Testis (tissue), 3 donors: ENCODE data around the gene PEAK3. TPM values are rescaled to one million over a fixed set of nuclear protein-coding genes. Genes with fewer than 3 reads are reported as not detected.

Experiments used
- DNase-seq: peaks from one replicate; pipeline ENCODE4 v3.0.0-alpha.2; 2019
- H3K27ac ChIP-seq, 2 donors: fragments of 200-600 bp; sonication (generic); one replicate each; pipeline ENCODE4 v1.5.1; 2019
- H3K27me3 ChIP-seq: fragments of 200-600 bp; sonication (generic); one replicate; pipeline ENCODE4 v1.5.1; 2019
- H3K36me3 ChIP-seq: fragments of 200-600 bp; sonication (generic); one replicate; pipeline ENCODE4 v1.5.1; 2017; ENCODE audit warnings: low read depth; ENCODE audit errors: missing control alignments
- H3K4me1 ChIP-seq: fragments of 200-600 bp; sonication (generic); one replicate; pipeline ENCODE4 v1.5.1; 2019
- H3K4me3 ChIP-seq, 2 donors: fragments of 200-600 bp; sonication (generic); one replicate each; pipeline ENCODE4 v1.5.1; 2017 to 2019
- H3K9me3 ChIP-seq: fragments of 200-600 bp; sonication (generic); one replicate; pipeline ENCODE4 v1.5.1; 2017
- CTCF ChIP-seq, 3 experiments: fragments of 450-650 bp in 2 of 3; fragments of 200-600 bp in 1 of 3; sonication (generic) in 1 of 3; IDR thresholded peaks; one replicate each; pipeline ENCODE4 v1.5.1; 2016 to 2019; ENCODE audit warnings: antibody characterized with exemption in 3 of 3, mild to moderate bottlenecking in 2 of 3, moderate library complexity in 1 of 3
- POLR2A ChIP-seq: fragments of 450-650 bp; IDR thresholded peaks from one replicate; pipeline ENCODE4 v1.6.1; 2017; ENCODE audit warnings: antibody characterized with exemption, mild to moderate bottlenecking, moderate library complexity
- WGBS, 2 donors: methylation state at CpG; one replicate each; pipeline ENCODE4 v1.1.5; 2018; 5-methylcytosine and 5-hydroxymethylcytosine counted together
- intact Hi-C: fragments of 100-400 bp; cut with DNase I; formaldehyde crosslinking; loops from one replicate; pipeline ENCODE4 v1.15.1; 2023; ENCODE audit warnings: low total_unique reads
- polyA plus RNA-seq: library from polyadenylated mRNA; stranded (reverse); fragments of 350-450 nt; fragmentation: Illumina TruSeq; extraction: RNeasy Lipid Tissue Mini Kit (QIAGEN cat#74804); gene quantifications from one replicate; pipeline ENCODE4 v1.2.3, GENCODE V29; 2014; ENCODE audit warnings: low read depth, low replicate concordance; ENCODE audit not compliant: insufficient read depth
- total RNA-seq, 2 donors: library from RNA; depleted of rRNA; stranded (reverse); fragments of >200 nt; gene quantifications; one replicate each; pipeline ENCODE4 v1.2.3, GENCODE V29; 2016

Gene PEAK3
- total and polyA plus RNA-seq, 3 donors from 2014 or later = 0.16 to 0.55 (median 0.37) TPM

DNA sequence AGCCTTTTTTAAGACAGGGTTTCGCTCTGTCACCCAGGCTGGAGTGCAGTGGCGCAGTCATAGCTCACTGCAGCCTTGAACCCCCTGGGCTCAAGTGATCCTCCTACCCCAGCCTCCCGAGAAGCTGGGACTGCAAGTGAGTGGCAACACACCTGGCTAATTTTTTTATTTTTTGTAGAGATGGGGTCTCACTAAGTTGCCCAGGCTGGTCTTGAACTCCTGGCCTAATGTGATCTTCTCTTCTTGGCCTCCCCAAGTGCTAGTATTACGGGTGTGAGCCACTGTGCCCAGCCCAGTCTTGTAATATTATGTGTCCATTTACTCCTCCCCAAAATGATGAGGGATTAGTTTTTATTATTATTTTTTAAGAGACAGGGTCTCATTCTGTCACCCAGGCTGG, 29.1 kb upstream of the PEAK3 start:
- intact Hi-C loops = no loop called here
- no peaks in the 10 kb centered on the region for H3K27me3 ChIP-seq

GRCh38 chr19:2309734-2310362, 27.9 kb upstream of the PEAK3 start:
- Histone ChIP-seq H3K27me3 (no peaks in the 10 kb centered on the region), H3K4me3 (no peak overlapping the region), H3K9me3 (no peaks in the 10 kb centered on the region), H3K36me3 (no peaks in the 10 kb centered on the region), H3K4me1 (no peaks in the 10 kb centered on the region), H3K27ac (no peak overlapping the region)
- intact Hi-C loops = no loop called here
- TF ChIP-seq POLR2A (no peak), CTCF (IDR thresholded peaks at IDR 0.05) (no peak)
- DNase-seq = peak; percentile 43
- WGBS, 2 donors = 62 to 76% methylated on average over 11 to 17 of the region's 17 CpGs

More for the DNA sequence above, 29.1 kb upstream of the PEAK3 start:
- no peak overlapping the region for H3K4me3 ChIP-seq
- no peak for DNase-seq
- WGBS, 2 donors = 96 to 100% methylated on average over 4 of the region's 4 CpGs
- no peaks in the 10 kb centered on the region for H3K4me1 ChIP-seq
- no peak overlapping the region for H3K27ac ChIP-seq
- H3K36me3 ChIP-seq = no peaks in the 10 kb centered on the region
- TF ChIP-seq CTCF (IDR thresholded peaks at IDR 0.05) (no peak), POLR2A (no peak)
- H3K9me3 ChIP-seq = no peaks in the 10 kb centered on the region

GRCh38 chr19:2308114-2308556, 26.2 kb upstream of the PEAK3 start, which contains the start of gene LINGO3:
LINGO3 (minus strand) TSS chr19:2308154; CDS start chr19:2291776, 16,378 bp downstream.
- H3K4me1 ChIP-seq = no peaks in the 10 kb centered on the region
- DNase-seq = no peak
- 5% methylated on average over 3 to 50 of the region's 63 CpGs for WGBS, 2 donors
- intact Hi-C loops = no loop called here
- H3K4me3 ChIP-seq = peak within 1 kb of the TSS in 1 of 2 donors; percentile 20
- H3K36me3 ChIP-seq = no peaks in the 10 kb centered on the region
- no peak within 1 kb of the TSS for H3K27ac ChIP-seq
- TF ChIP-seq CTCF (IDR thresholded peaks at IDR 0.05) (no peak), POLR2A (no peak)
- no peaks in the 10 kb centered on the region for H3K27me3 ChIP-seq
- no peaks in the 10 kb centered on the region for H3K9me3 ChIP-seq

- H3K9me3 ChIP-seq = no peaks in the 10 kb centered on the region
- 16 to 20% methylated on average over 6 to 30 of the region's 33 CpGs for WGBS, 2 donors
- H3K4me1 ChIP-seq = no peaks in the 10 kb centered on the region
- intact Hi-C loops = no loop called here
- H3K27ac ChIP-seq = no peak overlapping the region
- no peak for TF ChIP-seq POLR2A
- no peak for TF ChIP-seq CTCF (IDR thresholded peaks at IDR 0.05)
- H3K36me3 ChIP-seq = no peaks in the 10 kb centered on the region
- DNase-seq = no peak
- peak overlapping the region in 1 of 2 donors; percentile 20 for H3K4me3 ChIP-seq
- H3K27me3 ChIP-seq = no peaks in the 10 kb centered on the region
Measured at GRCh38 chr19:2307518-2308012, 25.6 kb upstream of the PEAK3 start.

DNA sequence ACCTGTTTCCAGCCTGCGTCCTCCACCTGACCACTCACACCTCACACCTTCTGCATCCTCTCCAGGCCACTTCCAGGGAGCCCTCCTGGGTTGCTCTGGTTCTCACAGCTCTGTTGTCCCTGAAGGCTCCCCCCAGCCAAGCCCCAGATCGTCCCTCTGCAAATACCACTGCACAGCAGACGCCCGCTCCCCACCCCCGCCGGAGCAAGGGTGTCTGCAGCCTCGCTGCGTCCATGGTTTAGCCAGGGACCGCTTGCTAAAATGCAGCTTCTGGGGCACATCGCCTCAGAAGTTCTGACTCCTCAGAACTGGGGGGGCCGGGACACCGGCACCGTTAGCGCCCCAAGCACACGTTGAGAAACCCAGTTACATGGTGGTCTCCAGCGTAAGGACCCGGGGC, 25.0 kb upstream of the PEAK3 start:
- Histone ChIP-seq H3K9me3 (no peaks in the 10 kb centered on the region), H3K4me1 (no peaks in the 10 kb centered on the region), H3K27ac (no peak overlapping the region), H3K4me3 (no peak overlapping the region), H3K36me3 (no peaks in the 10 kb centered on the region), H3K27me3 (no peaks in the 10 kb centered on the region)
- no peak for DNase-seq
- 63 to 89% methylated on average over 1 to 15 of the region's 17 CpGs for WGBS, 2 donors
- TF ChIP-seq CTCF (IDR thresholded peaks at IDR 0.05) (no peak), POLR2A (no peak)
- intact Hi-C loops = no loop called here
